HL-60 (cell line): ENCODE data around the gene B3GAT3.

ENCODE experiments used
- CTCF ChIP-seq: IDR thresholded peaks from one replicate; pipeline ENCODE4 v1.5.1; 2011; ENCODE audit warnings: low read length, control low read depth, inconsistent platforms; ENCODE audit not compliant: insufficient read depth
- GABPA ChIP-seq: IDR thresholded peaks from 2 replicates; pipeline ENCODE4 v1.6.1; 2012; ENCODE audit warnings: low read depth
- POLR2AphosphoS5 ChIP-seq: IDR thresholded peaks from 2 replicates; pipeline ENCODE4 v1.6.1; 2012; ENCODE audit warnings: low read depth
- REST ChIP-seq: IDR thresholded peaks from 2 replicates; pipeline ENCODE4 v1.6.1; 2012; ENCODE audit warnings: low read depth; ENCODE audit not compliant: insufficient replicate concordance
- SPI1 ChIP-seq: IDR thresholded peaks from 2 replicates; pipeline ENCODE4 v1.6.1; 2012; ENCODE audit warnings: low read depth, mild to moderate bottlenecking, borderline replicate concordance

GRCh38 chr11:62601372-62602140 is 20.2 kb downstream of the B3GAT3 start, which contains the start of gene MTA2:
- TF ChIP-seq CTCF (no peak), SPI1 (no peak), GABPA (no peak), REST (no peak), POLR2AphosphoS5 (peak; percentile 73; the same call in 1 of the 2 replicates)
